GM19455 (cell line): Measurements from ENCODE around the gene GDF10.

Experiments used
- ATAC-seq: cut with Tn5 transposase; IDR thresholded peaks from one replicate; pipeline ENCODE4 v1.9.1; 2021; ENCODE audit not compliant: unreplicated experiment

The GDF10 gene

DNA sequence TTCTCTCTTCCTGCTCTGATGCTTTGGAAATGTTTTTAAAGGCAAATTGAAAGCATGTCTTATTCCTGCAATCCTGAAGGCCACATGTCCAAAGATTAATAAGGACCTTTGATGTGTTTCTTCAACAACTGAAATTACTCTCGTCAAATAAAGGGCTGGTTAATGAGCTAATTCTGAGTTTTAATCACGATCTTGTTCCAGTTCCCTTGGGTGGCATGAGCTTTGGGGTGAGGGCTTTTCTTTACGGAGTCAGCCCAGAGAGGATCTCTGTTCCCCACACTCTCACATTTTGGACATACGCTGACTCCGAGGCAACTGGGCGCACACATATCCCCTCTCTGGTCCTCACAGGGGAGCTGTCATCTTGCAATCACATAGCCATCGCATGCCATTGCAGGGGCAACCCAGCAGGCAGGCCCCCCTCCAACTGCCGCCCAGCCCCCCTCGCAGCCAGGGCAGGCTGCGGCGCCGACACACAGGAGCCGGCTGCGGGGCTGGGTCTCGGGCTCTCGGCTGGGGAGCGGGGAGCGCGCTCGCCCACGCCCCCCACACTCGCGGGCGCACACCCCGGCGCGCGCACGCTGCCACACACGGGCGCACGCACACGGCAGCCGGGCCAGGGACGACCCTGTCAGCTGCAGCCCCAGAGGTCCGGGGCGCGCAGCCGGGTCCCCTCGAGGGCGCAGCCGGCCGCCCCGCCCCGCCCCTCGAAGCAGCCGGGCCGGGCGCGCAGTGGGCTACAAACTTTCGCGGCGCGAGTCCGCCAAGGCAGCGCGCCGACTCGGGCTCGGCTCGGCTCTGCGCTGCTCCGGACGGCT lies at the start of gene GDF10:
GDF10 (plus strand) TSS at position 587 of the 818 bp plus-strand sequence. CDS start 455 bp downstream, outside the sequence.
- ATAC-seq, result no peak

GRCh38 chr10:47252093-47252780 lies 47.8 kb upstream of the GDF10 start:
- no peak for ATAC-seq

DNA sequence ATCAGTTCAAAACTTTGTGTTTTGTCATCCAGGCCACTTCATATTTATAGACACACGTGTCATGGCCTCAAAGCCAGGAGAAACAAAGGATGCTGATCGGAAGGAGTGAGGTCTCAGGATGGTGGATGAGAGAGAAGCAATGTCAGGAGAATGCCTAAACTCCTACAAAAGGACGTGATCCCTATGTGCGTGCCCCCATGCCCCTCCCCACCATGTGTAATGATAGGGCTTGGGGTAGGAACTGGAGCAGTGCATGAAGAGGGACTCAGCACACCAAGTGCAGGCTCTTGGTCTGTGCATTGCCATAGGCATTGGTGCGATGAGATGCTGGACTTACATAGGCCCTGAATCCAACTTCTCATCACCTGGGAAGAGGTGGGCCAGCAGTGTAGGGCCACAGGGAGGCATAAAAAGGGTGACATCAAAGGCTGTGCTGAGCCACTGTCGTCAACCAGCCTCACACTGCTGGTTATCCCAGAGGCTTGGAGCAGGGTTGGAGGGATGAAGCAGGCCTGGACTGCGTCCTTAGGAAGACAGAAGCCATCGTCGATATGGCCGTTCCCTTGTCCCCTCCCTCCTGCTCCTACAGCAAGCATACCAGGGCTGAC lies 46.9 kb upstream of the GDF10 start:
- no peak for ATAC-seq

DNA sequence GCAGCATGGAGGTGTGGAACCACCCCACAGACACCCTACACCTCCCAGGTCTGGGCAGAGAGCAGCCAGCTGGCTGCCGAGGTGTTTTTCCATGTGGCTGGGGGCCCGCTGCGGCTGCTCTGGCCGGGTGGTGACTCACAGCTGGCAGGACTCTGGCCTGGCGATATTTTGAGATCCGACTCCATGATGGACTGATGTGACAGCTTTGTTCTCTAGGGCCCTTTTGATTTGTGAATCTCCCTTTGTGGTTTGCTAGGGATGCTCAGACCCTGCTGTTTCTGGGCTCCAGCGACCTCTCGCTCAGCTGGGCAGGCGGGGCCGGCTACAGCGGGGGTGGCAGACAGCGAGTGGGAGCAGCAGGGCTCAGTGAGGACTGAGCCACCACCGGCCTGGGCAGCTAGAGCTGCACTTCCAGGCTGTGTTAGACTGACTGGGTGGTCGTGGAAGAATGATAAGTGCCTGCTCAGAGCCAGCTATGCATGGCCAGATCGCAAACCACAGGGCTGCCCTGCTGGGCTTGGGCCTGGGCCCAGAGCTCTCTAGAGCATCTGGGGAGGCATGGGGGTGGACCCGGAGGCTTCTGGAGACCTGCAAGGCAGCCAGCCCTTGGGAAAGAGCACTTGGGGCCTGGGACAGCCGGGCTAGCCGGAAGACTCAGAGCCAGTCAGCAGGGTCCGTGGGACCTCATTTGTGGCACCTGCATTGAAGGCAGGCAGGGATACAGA lies 46.2 kb upstream of the GDF10 start:
- ATAC-seq, result no peak

- no peak for ATAC-seq
Observed at GRCh38 chr10:47254611-47255010, 45.4 kb upstream of the GDF10 start.

- ATAC-seq, result no peak
Observed at GRCh38 chr10:47255033-47255813, 44.8 kb upstream of the GDF10 start.

- no peak for ATAC-seq
Observed at GRCh38 chr10:47255866-47256265, 44.1 kb upstream of the GDF10 start.

DNA sequence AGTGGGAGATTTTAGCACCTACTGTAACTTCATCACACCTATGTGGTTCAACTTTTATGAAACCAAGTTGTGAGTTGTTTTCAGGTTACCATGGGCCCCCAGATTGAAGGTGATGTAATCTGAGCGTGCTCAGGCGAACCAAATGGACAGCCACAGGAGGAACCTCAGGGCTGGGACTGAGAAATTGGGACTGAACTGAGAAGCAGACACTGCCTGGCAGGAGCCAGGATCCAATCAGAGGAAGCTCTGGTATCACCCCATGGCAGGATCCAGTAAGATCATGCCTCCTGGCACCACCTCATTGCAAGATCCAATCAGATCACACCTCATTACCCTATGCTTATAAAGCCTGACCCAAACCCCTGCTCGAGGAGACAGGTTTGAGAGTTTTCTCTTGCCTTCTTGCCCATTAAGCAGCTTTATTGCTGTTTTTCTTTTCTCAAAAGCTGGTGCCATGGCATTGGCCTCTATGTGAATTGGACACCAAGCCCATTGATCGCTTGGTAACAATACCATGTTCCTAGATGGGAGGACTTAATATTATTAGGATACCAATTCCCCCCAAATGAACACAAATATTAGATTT lies 43.2 kb upstream of the GDF10 start:
- no peak for ATAC-seq

GRCh38 chr10:47257396-47258120 lies 42.4 kb upstream of the GDF10 start:
- ATAC-seq, result no peak

DNA sequence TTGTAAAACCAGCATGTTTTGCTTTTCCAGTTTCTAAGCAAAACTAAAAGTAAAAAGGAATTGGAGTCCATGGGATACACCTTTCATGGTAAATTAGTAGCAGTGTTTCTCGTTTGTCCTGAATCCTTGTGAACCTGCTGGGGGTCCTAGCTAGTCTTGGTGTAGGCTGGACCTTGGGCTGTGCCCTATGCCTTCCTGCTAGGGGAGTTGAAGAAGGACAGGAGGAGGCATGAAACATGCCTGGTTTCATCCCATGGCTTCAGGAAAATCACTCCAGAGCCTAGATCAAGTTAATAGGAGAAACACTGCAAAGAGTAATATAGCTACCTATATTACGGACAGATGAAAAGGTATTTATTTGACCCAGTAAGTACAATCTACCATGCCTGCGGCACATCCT lies 41.1 kb upstream of the GDF10 start:
- ATAC-seq, result no peak

DNA sequence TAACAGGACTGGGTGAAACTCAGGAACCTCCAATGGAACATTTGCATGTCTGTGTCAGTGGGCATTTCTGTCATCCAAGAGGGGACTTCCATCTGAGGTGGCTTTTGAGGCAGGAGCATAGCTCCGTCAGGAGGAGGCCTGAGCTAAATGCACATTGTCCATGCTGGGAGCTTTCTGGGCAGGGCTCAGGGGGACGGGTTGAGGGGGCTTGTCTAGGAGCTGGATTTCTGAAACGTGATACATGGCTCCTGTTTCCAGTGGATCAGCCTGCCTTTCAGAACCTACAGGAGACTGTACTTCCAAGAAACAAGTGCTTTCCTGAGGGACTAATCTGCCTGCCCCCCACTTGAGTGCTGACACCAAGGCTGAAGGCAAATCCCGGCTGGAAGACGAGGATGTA lies 40.5 kb upstream of the GDF10 start:
- ATAC-seq, result no peak

DNA sequence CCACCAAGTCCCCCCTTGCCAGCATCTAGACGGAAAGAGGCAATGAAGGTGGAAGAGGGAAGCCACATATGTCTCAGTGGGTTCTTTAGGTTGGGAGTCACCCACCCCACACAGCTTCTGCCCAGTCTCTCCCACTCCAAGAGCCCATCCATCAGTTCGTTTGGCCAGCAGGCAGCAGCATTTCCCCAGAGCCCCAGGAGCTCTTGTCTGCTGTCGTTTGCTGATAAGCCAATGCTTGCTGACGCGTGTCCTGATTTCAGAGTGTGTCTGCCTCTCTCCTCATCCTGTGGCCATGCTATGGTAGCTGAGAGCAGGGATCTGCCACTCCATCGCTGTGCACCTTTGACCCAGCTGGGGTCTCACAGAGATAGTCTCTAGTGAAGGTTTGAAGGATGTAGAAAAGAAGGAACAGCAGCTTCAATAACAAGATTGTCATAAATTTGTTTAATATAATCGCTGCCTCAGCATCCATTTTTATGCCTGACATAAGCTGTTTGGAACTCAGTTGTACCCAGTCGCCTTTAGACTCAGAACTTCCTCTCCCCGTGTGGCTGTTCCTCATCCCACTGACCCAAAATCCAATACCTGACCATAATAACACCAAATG lies 39.4 kb upstream of the GDF10 start:
- no peak for ATAC-seq

DNA sequence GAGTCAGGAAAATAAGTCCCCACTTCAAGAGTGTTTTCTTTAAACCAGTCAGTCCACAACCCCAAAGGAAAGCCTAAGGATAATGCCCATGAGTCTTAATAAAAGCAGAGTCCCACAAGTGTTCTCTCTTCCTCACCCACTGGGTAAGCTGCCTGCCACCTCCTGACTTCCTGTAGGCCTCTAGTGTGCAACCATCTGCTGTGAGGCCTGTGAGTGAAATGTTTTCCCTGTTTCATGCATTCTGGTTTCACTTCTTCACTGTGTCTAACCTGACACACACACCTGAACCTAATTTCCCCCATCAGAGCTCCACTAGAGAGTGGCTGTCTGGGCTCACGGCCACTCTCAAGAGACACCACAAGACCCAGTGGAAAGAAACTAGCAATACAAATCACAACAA lies 38.9 kb upstream of the GDF10 start:
- peak; percentile 94 for ATAC-seq

DNA sequence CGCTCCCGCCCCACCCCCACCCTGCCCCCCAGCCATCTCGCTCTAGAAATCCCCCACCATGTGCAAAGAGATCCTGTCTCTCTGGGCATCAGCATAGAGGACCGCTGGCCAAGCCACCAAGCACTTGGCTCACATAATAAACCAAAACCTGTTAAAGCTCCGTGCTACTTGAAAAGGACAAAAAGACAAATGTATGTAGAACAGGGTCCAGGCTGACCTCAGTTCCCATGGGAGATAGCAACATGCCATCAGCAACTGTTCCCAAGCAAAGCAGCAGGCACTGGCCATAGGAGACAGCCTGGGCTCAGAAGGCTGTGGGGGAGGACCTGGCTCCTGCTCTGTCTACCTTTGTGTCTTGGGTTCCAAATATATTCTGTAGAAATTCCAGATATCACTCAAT lies 38.4 kb upstream of the GDF10 start:
- no peak for ATAC-seq

- ATAC-seq, result no peak
Observed at GRCh38 chr10:47262606-47263533, 37.1 kb upstream of the GDF10 start.

GRCh38 chr10:47264797-47265281 lies 35.2 kb upstream of the GDF10 start:
- no peak for ATAC-seq

DNA sequence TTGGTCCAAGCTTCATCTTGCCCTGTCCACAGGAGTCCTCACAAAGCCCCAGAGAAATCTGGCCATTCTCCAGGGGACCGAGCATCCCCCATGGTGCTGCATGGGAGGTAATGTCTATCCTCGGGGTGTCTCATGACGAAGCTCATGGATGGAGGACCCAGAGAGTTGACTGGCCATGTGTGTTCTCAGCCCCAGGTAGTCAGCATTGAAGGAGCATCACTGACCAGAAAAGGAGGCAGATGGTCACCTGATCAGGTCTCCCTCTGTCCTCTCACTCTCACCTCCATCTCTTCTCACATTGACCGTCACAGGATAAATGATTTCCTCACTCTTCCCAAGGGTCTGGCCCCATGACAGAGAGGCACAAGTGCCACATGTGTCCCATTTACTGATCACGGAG lies 33.4 kb upstream of the GDF10 start:
- no peak for ATAC-seq

DNA sequence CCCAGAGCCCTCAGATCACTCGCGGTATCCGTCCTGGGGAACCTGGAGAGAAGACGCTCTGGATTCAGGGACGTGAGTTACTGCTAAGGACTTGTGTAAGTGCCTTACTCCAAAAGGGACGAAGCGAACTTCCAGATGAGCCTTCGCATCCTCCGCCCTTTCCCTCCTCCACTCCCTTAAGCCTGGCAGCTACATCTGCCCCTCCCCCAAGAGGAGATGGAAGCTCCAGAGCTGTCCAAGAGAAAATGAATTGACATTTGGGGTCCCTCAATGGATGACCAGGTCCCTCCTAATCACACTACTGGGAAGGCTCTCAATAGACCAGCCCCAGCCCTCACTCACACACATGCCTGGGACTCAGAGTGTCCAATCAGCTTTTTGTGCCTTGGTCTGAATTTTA lies 31.3 kb upstream of the GDF10 start:
- ATAC-seq, result no peak
